ENCODE results near the gene RBBP5. TPM values are rescaled to one million over a fixed set of nuclear protein-coding genes. Genes with fewer than 3 reads are reported as not detected.

RBBP5 gene
- total and polyA plus RNA-seq, 2 experiments from 2014 or later: 14.1 to 26.5 TPM

GRCh38 chr1:205061227-205061626 is 60.6 kb downstream of the RBBP5 start (continued):
- TF ChIP-seq POLR2AphosphoS5 (IDR thresholded peaks at IDR 0.05; ENCODE audit: low read depth) (no peak), REST (IDR thresholded peaks at IDR 0.05; ENCODE audit: unreplicated experiment) (no peak), NANOG (IDR thresholded peaks at IDR 0.05; ENCODE audit: borderline replicate concordance) (no peak)

- H3K27me3 ChIP-seq (ENCODE audit: insufficient read depth): no peaks in the 10 kb centered on the region
- H3K27ac Mint-ChIP-seq: no peak overlapping the region
- H2AFZ ChIP-seq: no peak overlapping the region
- H3K36me3 Mint-ChIP-seq (ENCODE audit: low read depth): no peaks in the 10 kb centered on the region
- no peak overlapping the region for H3K4me2 ChIP-seq
- DNase-seq (ENCODE audit: low spot score) (no peak), ATAC-seq (peak; percentile 23)
- no peaks in the 10 kb centered on the region for H3K9me2 ChIP-seq (ENCODE audit: insufficient read depth)
- H3K4me1 Mint-ChIP-seq: peaks cover 14% of the 10 kb centered on the region
- H3K79me2 ChIP-seq (replicated peaks; ENCODE audit: insufficient read depth): no peaks in the 10 kb centered on the region
- H3K9me3 Mint-ChIP-seq: no peaks in the 10 kb centered on the region
- H4K20me1 ChIP-seq (replicated peaks; ENCODE audit: insufficient read depth): no peaks in the 10 kb centered on the region
- H3K4me1 ChIP-seq (ENCODE audit: insufficient read depth): no peaks in the 10 kb centered on the region
- no peaks in the 10 kb centered on the region for H3K36me3 ChIP-seq (ENCODE audit: insufficient read depth)
- TF ChIP-seq CREB1 (CRISPR knock-in tag; IDR thresholded peaks at IDR 0.05; ENCODE audit: low read depth) (no peak), ETS1 (IDR thresholded peaks at IDR 0.05) (no peak), ZNF462 (CRISPR knock-in tag; IDR thresholded peaks at IDR 0.05) (no peak)
- H3K27me3 Mint-ChIP-seq (ENCODE audit: insufficient read depth, low read depth, poor library complexity): peaks cover 13% of the 10 kb centered on the region
- no peak overlapping the region for H3K4me3 ChIP-seq
- no peaks in the 10 kb centered on the region for H3F3A ChIP-seq (replicated peaks; ENCODE audit: low read depth)
- H3K27ac ChIP-seq (ENCODE audit: low read depth): no peak overlapping the region
- no peak overlapping the region for H3K4me3 Mint-ChIP-seq
These were observed 61.0 kb downstream of the RBBP5 start for GRCh38 chr1:205060746-205061145.
